Neural progenitor cell (in vitro differentiated cells): ENCODE measurements around the gene EYA3.

ENCODE experiments used
- EZH2 ChIP-seq: fragments of 200-600 bp; sonication (generic); IDR thresholded peaks from 2 replicates; pipeline ENCODE4 v1.6.1; 2017; ENCODE audit warnings: antibody characterized with exemption, mild to moderate bottlenecking, moderate library complexity
- TF ChIP-seq, protein P1 (sequence below): fragments of 200-600 bp; sonication (generic); IDR thresholded peaks from 2 replicates; pipeline ENCODE4 v1.5.1; 2017; ENCODE audit warnings: antibody characterized with exemption, mild to moderate bottlenecking

DNA sequence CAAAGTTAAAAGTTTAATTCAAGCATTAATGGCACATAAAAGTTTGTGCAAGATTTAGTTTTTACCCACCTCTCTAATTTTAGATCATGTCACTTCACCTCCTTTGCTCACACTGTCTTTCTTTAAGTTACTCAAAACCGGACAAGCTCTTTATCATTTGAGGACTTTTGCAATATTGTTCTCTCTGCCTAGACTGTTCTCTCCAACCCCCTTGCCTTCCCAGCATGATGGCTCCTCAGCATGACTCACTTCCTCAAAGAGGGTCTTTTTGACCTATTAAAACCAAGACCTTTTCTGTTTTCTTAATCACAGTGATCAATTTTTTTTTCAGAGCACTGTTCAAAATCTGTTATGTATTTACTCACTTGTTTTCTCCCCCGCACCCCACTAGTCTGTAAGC, 67.3 kb downstream of the EYA3 start:
- TF ChIP-seq, protein P1, sequence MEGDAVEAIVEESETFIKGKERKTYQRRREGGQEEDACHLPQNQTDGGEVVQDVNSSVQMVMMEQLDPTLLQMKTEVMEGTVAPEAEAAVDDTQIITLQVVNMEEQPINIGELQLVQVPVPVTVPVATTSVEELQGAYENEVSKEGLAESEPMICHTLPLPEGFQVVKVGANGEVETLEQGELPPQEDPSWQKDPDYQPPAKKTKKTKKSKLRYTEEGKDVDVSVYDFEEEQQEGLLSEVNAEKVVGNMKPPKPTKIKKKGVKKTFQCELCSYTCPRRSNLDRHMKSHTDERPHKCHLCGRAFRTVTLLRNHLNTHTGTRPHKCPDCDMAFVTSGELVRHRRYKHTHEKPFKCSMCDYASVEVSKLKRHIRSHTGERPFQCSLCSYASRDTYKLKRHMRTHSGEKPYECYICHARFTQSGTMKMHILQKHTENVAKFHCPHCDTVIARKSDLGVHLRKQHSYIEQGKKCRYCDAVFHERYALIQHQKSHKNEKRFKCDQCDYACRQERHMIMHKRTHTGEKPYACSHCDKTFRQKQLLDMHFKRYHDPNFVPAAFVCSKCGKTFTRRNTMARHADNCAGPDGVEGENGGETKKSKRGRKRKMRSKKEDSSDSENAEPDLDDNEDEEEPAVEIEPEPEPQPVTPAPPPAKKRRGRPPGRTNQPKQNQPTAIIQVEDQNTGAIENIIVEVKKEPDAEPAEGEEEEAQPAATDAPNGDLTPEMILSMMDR, result no peak
- TF ChIP-seq EZH2, result no peak
